NCI-H69 (cell line): Measurements from ENCODE around the gene TPO.
"Not testable (repeated sequence)": the region's sequence is repeated elsewhere in the genome, so short reads cannot be mapped to it uniquely, and the experiment has no call there.

ENCODE experiments used
- DNase-seq: peaks from one replicate; lab custom pipeline; 2025; lab: John Stamatoyannopoulos, UW

The TPO gene

GRCh38 chr2:1503471-1504310 lies 90.4 kb downstream of the TPO start:
- no peak for DNase-seq

GRCh38 chr2:1504311-1504750 lies 91.1 kb downstream of the TPO start:
- DNase-seq = no peak

- no peak for DNase-seq
Observed at GRCh38 chr2:1505031-1505441, 91.8 kb downstream of the TPO start.

GRCh38 chr2:1509271-1510065 lies 96.2 kb downstream of the TPO start:
- DNase-seq = no peak

- DNase-seq = no peak
Observed at GRCh38 chr2:1510176-1510575, 96.9 kb downstream of the TPO start.

DNA sequence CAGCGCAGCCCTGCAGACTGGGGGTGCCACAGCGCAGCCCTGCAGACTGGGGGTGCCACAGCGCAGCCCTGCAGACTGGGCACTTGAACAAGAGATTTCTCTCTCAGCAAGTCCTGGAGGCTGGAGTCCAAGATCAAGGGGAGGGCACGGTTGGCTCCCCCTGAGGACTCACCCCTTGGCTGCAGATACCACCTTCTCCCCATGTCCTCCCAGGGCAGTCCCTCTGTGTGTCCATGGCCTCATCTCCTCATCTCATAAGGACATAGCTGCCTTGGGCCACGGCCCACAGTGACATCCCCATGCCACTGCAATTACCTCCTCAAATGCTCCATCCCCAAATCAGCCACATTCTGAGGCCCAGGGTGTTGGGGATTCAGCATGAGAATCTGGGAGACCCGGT lies 98.2 kb downstream of the TPO start:
- no peak for DNase-seq

- DNase-seq = no peak
Observed at GRCh38 chr2:1512321-1513289, 99.3 kb downstream of the TPO start.

DNA sequence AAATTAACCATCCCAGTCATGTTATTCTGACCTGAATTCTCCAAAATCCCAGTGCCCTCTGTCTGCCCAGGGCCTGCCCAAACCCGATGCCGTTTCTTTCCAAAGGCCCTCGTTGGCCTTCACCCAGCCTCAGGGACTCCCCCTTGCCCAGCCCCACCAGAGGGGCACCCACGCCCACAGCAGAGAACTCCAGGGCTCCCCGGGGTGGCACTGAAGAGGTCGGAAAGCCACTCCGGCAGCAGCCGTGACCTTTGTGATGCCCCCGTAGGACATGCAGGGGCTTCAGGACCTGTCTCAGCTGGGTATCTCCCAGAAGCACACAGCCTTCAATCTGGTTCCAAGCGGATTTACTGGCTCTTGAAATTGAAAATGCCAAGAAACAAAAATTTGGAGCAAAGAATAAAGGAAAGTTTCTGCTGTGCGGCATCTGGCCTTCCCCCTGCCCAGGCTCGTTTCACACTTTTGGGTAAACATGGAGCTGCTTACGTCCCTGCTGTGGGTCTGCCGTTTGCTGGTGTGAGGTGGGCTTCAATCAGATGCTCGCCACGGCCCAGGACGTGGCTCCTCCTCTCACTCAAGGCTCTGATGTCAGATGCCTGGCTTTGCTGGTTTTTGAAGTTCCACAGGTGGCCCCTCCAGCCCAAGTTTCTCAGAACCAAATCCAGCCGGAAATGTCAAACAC lies 101.3 kb downstream of the TPO start:
- DNase-seq = no peak

DNA sequence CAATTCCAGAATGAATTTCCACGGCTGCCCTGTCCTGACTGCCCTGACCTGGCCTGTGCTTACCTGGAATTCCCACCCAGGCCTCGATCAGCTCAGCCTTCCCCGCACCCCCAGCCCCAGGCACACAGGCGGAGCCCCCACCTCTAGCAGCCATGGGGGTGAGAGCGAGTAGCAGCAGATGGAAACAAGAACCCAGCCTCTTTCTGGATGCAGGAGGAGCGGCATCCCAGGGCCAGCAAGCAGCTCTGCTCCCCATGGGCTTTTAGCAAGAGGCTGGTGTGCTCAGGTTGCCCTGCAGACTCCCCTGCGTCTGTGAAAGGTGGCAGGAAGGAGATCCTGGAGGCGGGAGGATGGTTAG lies 101.8 kb downstream of the TPO start:
- no peak for DNase-seq

GRCh38 chr2:1515986-1516797 lies 102.9 kb downstream of the TPO start:
- DNase-seq = no peak

DNA sequence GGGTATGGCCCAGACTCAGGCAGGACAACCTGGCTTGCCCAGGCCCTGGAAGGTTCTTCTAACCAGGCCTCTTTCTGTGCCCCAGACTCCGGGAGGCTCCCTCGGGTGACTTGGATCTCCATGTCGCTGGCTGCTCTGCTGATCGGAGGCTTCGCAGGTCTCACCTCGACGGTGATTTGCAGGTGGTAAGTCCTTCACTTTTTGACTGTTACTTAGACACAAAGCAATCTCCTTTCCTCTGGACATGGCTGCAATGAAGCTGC lies 103.5 kb downstream of the TPO start:
- no peak for DNase-seq

DNA sequence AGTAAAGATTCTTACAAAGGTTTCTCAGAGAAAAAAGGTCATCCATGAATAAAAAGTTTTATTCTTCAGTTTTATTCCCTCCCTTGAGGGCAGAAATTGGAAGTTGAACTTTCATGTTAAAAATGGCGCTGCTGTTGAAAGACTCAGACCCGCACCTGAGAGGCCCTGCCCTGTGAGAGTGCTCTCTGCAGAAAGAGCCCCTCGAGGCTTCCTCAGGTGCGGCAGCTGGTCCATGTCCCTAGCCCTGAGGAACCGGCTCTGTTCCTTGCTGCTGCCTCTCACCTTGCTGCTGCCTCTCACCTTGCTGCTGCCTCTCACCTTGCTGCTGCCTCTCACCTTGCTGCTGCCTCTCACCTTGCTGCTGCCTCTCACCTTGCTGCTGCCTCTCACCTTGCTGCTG lies 104.0 kb downstream of the TPO start:
- not testable (repeated sequence) for DNase-seq

GRCh38 chr2:1517786-1518185 lies 104.5 kb downstream of the TPO start:
- no peak for DNase-seq

- DNase-seq = no peak
Observed at GRCh38 chr2:1518331-1518803, 105.1 kb downstream of the TPO start.

- DNase-seq = no peak
Observed at GRCh38 chr2:1518867-1519530, 105.7 kb downstream of the TPO start.

GRCh38 chr2:1521191-1521877 lies 108.1 kb downstream of the TPO start:
- DNase-seq = no peak

DNA sequence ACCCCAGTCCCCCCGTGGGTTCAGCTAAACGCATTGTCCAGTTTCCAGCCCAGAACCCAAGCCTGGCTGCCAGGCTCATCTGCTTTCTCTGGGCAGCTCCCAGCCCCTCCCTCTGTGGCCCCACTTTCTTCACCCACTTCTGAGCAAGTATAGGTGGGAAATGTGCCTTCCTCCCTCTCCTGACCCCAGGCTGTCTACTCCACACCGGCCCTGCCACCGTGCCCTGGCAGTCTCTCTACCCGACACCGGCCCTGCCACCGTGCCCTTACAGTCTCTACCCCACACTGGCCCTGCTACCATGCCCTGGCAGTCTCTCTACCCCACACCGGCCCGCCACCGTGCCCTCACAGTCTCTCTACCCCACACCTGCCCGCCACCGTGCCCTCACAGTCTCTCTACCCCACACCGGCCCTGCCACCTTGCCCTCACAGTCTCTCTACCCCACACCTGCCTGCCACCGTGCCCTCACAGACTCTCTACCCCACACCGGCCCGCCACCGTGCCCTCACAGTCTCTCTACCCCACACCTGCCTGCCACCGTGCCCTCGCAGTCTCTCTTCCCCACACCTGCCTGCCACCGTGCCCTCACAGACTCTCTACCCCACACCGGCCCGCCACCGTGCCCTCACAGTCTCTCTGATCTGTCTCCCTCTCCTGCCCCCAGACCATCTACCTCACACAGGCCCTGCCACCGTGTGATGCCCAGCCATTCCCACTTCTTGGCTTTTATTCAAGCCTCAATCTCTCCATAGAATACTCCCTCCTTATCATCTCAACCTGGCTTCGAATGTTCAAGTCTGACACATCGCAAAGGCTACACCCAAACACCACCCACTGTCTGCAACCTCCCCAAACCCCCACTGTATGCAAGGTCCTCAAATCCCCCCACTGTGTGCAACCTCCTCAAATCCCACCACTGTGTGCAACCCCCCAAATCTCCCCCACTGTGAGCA lies 108.9 kb downstream of the TPO start:
- no peak for DNase-seq
